Ishikawa (cell line): ENCODE measurements around the gene ELFN1.

Experiments
- CEBPB ChIP-seq: IDR thresholded peaks from 2 replicates; pipeline ENCODE4 v1.6.1; 2012
- CREB1 ChIP-seq: IDR thresholded peaks from 2 replicates; pipeline ENCODE4 v1.6.1; 2012; ENCODE audit warnings: low read depth
- EGR1 ChIP-seq: IDR thresholded peaks from 2 replicates; pipeline ENCODE4 v1.6.1; 2012
- EP300 ChIP-seq: IDR thresholded peaks from 2 replicates; pipeline ENCODE4 v1.6.1; 2012; ENCODE audit warnings: borderline replicate concordance
- FOXM1 ChIP-seq: IDR thresholded peaks from 2 replicates; pipeline ENCODE4 v1.6.1; 2012; ENCODE audit warnings: low read depth, borderline replicate concordance
- RAD21 ChIP-seq: IDR thresholded peaks from 2 replicates; pipeline ENCODE4 v1.6.1; 2012; ENCODE audit warnings: low read depth
- TCF12 ChIP-seq: IDR thresholded peaks from 2 replicates; pipeline ENCODE4 v1.6.1; 2012; ENCODE audit warnings: low read depth
- TEAD4 ChIP-seq: IDR thresholded peaks from 2 replicates; pipeline ENCODE4 v1.6.1; 2012
- ZBTB7A ChIP-seq: IDR thresholded peaks from 2 replicates; pipeline ENCODE4 v1.6.1; 2012; ENCODE audit warnings: low read depth
- TF ChIP-seq, protein P1 (sequence below): IDR thresholded peaks from 2 replicates; pipeline ENCODE4 v1.6.1; 2012
- TF ChIP-seq, protein P2 (sequence below): IDR thresholded peaks from 2 replicates; pipeline ENCODE4 v1.6.1; 2012; ENCODE audit warnings: low read depth, mild to moderate bottlenecking
- TF ChIP-seq, protein P3 (sequence below): IDR thresholded peaks from 2 replicates; pipeline ENCODE4 v1.6.1; 2012

Gene ELFN1

DNA sequence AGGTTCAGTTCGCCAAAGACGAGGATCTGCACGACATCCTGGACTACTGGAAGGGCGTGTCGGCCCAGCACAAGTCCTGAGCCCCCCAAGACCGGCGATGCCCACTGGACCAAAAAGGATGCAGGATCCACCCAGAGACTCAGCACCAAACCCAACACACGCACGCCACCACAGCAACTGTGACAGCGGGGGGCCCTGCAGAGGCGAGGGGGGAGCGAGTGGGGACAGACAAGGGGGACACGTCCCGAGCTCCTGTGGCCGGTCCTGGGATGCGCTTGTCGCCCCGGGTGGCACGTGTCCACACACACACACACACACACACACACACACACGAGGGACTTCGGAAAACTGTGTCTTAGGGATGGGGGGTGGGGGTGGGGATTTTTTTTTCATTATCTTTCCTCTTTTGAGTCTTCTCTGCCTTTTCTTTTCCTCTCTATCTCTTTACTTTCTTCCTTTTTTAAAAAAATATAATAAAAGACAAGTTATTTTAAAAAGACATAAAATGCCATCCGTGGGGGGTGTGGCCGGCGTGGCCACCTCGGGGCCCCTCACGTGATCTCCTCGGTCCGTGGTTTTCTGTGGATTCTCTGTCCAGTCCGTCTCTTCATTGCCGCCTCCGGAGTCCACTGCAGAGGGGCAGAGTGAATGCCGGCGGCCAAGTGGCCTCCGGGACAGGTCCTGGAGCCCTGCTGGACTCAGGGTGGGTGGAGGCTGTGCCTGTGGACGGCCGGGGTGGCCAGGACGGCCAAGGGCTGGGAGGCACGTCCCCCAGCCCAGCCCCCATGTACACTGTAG lies 77.1 kb downstream of the ELFN1 start:
- TF ChIP-seq, protein P1, sequence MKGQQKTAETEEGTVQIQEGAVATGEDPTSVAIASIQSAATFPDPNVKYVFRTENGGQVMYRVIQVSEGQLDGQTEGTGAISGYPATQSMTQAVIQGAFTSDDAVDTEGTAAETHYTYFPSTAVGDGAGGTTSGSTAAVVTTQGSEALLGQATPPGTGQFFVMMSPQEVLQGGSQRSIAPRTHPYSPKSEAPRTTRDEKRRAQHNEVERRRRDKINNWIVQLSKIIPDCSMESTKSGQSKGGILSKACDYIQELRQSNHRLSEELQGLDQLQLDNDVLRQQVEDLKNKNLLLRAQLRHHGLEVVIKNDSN = peak; percentile 54
- TF ChIP-seq CREB1 = no peak

DNA sequence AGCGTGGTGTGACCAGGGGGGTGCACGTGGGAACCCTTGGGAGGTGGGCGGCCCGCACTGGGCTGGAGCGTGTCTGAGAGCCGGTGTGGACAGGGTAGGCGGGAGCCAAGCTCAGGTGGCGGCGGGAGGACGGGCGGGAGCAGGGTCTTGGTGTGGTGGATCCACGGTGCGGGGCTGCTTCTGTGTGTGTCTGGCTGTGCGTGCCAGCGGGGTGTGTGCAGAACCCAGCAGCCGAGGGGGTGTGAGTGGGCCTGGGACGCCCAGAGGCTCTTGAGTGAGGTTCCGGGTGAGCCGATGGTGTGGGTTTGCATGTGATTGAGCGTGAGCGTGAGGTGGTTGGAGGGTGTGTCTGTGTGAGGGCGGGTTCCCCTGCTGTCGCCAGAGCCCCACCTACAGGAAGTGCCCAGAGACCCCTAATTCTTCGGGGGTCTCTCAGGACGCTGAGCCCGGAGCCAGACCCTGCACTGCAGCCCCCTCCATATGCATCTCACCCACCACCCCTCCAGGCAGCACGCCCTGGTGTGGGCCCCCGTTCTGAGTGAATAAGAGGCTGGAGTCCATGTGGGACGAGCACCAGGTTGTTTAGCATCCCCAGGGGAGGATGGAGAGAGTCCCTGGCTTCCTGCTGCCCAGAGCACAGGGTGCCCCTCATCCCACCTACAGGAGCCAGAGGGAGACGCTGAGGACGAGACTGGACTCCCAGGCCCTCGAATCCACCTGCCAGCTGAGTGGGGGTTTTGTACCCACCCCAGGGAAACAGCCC lies 78.2 kb downstream of the ELFN1 start:
- TF ChIP-seq CEBPB = no peak

DNA sequence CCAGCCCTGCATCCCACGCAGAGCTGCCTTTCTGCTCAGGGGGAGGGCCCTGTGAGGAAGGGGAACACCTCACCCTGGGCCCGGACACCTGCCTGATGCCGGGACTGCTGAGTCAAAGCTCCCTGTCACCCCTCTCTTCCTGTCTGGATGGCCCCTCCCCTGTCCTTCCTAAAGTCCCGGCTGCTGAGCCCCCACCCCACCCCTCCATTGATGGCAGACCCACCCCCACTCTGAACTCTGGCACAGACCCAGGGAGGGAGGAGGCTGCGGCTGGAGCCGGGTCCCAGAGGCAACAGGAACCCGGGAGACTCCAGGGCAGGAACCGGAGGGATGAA lies 78.7 kb downstream of the ELFN1 start:
- TF ChIP-seq CEBPB = no peak
- no peak for TF ChIP-seq RAD21
- no peak for TF ChIP-seq EP300
- TF ChIP-seq, protein P2, sequence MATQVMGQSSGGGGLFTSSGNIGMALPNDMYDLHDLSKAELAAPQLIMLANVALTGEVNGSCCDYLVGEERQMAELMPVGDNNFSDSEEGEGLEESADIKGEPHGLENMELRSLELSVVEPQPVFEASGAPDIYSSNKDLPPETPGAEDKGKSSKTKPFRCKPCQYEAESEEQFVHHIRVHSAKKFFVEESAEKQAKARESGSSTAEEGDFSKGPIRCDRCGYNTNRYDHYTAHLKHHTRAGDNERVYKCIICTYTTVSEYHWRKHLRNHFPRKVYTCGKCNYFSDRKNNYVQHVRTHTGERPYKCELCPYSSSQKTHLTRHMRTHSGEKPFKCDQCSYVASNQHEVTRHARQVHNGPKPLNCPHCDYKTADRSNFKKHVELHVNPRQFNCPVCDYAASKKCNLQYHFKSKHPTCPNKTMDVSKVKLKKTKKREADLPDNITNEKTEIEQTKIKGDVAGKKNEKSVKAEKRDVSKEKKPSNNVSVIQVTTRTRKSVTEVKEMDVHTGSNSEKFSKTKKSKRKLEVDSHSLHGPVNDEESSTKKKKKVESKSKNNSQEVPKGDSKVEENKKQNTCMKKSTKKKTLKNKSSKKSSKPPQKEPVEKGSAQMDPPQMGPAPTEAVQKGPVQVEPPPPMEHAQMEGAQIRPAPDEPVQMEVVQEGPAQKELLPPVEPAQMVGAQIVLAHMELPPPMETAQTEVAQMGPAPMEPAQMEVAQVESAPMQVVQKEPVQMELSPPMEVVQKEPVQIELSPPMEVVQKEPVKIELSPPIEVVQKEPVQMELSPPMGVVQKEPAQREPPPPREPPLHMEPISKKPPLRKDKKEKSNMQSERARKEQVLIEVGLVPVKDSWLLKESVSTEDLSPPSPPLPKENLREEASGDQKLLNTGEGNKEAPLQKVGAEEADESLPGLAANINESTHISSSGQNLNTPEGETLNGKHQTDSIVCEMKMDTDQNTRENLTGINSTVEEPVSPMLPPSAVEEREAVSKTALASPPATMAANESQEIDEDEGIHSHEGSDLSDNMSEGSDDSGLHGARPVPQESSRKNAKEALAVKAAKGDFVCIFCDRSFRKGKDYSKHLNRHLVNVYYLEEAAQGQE = no peak
- TF ChIP-seq FOXM1 = no peak

DNA sequence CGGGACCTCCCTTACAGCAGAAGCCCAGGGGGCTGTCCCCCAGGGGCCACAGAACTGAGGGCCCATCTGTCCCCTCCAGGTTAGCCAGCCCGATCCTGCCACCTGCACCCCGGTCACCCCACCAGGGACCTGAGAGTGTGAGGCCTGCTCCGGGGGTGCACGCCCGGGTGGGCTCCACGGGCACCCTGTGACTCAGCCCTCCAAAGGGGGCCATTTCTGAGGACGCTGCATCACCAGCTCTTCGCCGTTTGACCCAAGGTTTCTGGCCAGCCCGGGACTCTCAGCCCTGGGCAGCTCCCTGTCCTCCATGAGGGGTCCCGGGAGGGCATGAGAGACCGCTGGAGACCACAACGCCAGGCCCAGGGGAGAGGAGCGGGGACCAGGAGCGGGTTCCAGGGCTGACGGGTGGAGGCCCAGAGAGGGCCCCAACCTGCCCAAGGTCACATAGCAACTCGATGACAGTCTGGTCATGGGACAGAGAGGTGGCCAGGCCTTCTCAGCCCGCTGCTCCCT lies 79.3 kb downstream of the ELFN1 start:
- TF ChIP-seq, protein P2 = no peak
- TF ChIP-seq EP300 = no peak

DNA sequence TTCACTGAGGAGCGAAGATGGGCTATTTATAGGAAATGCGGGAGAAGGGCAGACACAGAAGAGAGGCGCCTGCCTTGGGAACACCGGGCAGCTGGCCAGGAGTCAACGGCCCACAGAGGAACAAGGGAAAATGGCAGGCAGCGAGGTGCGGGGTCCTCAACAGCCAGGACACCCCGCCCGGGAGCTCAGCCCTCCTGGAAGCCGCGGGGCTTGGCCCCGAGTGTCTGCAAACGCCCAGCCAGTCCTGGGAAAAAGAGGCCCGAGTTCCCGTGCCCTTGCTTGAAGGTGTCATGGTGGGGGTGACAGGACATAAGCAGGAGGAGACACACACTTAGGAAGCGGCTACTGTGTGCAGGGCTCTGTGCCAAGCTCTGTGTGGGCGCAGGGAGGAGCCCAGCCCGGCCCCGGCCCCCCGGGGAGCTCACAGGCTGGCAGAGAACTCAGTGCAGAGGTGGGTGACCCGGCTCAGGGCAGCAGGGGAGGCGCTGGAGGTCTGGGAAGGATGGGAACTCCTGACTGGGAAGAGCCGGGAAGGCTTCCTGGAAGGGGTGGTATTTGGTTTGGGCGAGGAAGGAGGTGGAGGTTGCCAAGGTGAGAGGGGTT lies 79.9 kb downstream of the ELFN1 start:
- TF ChIP-seq CREB1 (no peak), ZBTB7A (no peak), EGR1 (no peak), TCF12 (no peak), RAD21 (no peak), FOXM1 (no peak), TEAD4 (no peak), EP300 (no peak)
- TF ChIP-seq, protein P2 = no peak
- TF ChIP-seq, protein P3, sequence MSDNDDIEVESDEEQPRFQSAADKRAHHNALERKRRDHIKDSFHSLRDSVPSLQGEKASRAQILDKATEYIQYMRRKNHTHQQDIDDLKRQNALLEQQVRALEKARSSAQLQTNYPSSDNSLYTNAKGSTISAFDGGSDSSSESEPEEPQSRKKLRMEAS = no peak
- TF ChIP-seq, protein P1 = no peak
